Measurements from ENCODE around the gene ATP6AP2. TPM values are rescaled to one million over a fixed set of nuclear protein-coding genes. Genes with fewer than 3 reads are reported as not detected.

Gene ATP6AP2
- polyA plus RNA-seq, 1 experiment, result 297 TPM

GRCh38 chrX:40539214-40540142, 41.3 kb upstream of the ATP6AP2 start:
- no peaks in the 10 kb centered on the region for H3K36me3 ChIP-seq (ENCODE audit: control insufficient read depth, insufficient read depth, low read length)
- peak; percentile 23 for DNase-seq (ENCODE audit: low read depth)
- CTCF ChIA-PET, result interaction anchor here (0.7 to 1.8 kb wide), 4 partner anchors 8 to 221 kb away, joined by 3 to 6 read pairs (median 3); no protein-coding TSS in a partner anchor
- POLR2A ChIA-PET, result no interaction called here
- 0 out of 2 replicates have a peak, but pooled peaks have one; percentile 3 for TF ChIP-seq CTCF (IDR thresholded peaks at IDR 0.05; ENCODE audit: insufficient read depth, low read depth, low read length)
- no peak overlapping the region for H3K4me3 ChIP-seq (ENCODE audit: low read depth, low read length)
- H3K27me3 ChIP-seq (ENCODE audit: control insufficient read depth, insufficient read depth, low read length), result no peaks in the 10 kb centered on the region

- H3K27me3 ChIP-seq (ENCODE audit: control insufficient read depth, insufficient read depth, low read length), result no peaks in the 10 kb centered on the region
- no peak for DNase-seq (ENCODE audit: low read depth)
- no peak for TF ChIP-seq CTCF (IDR thresholded peaks at IDR 0.05; ENCODE audit: insufficient read depth, low read depth, low read length)
- H3K4me3 ChIP-seq (ENCODE audit: low read depth, low read length), result no peak overlapping the region
- CTCF ChIA-PET, result interaction anchor here (0.6 to 1.1 kb wide), 3 partner anchors 8 to 252 kb away, joined by 3 to 5 read pairs (median 3); no protein-coding TSS in a partner anchor
- no peaks in the 10 kb centered on the region for H3K36me3 ChIP-seq (ENCODE audit: control insufficient read depth, insufficient read depth, low read length)
- POLR2A ChIA-PET, result no interaction called here
These were observed 38.6 kb upstream of the ATP6AP2 start for GRCh38 chrX:40542208-40542607.

- no peak for DNase-seq (ENCODE audit: low read depth)
- TF ChIP-seq CTCF (IDR thresholded peaks at IDR 0.05; ENCODE audit: insufficient read depth, low read depth, low read length), result no peak
- CTCF ChIA-PET, result interaction anchor here (0.6 kb wide), 1 partner anchor 360 kb away, joined by 3 read pairs; no protein-coding TSS in a partner anchor
- H3K36me3 ChIP-seq (ENCODE audit: control insufficient read depth, insufficient read depth, low read length), result no peaks in the 10 kb centered on the region
- no peak overlapping the region for H3K4me3 ChIP-seq (ENCODE audit: low read depth, low read length)
- POLR2A ChIA-PET, result no interaction called here
- no peaks in the 10 kb centered on the region for H3K27me3 ChIP-seq (ENCODE audit: control insufficient read depth, insufficient read depth, low read length)
These were observed 37.8 kb upstream of the ATP6AP2 start for GRCh38 chrX:40542972-40543371.

- TF ChIP-seq CTCF (IDR thresholded peaks at IDR 0.05; ENCODE audit: insufficient read depth, low read depth, low read length), result peak; percentile 70
- Histone ChIP-seq H3K27me3 (ENCODE audit: control insufficient read depth, insufficient read depth, low read length) (no peaks in the 10 kb centered on the region), H3K4me3 (ENCODE audit: low read depth, low read length) (no peak overlapping the region), H3K36me3 (ENCODE audit: control insufficient read depth, insufficient read depth, low read length) (no peaks in the 10 kb centered on the region)
- no peak for DNase-seq (ENCODE audit: low read depth)
- CTCF ChIA-PET, result interaction anchor here (0.5 to 1.3 kb wide), 14 partner anchors 9 to 899 kb away, joined by 3 to 6 read pairs (median 3); no protein-coding TSS in a partner anchor
- POLR2A ChIA-PET, result no interaction called here
These were observed 37.0 kb upstream of the ATP6AP2 start for GRCh38 chrX:40543661-40544328.
